HG02678 (cell line): Measurements from ENCODE around the gene ZNF578.
"Not testable (repeated sequence)": the region's sequence is repeated elsewhere in the genome, so short reads cannot be mapped to it uniquely, and the experiment has no call there.

Source experiments
- ATAC-seq: cut with Tn5 transposase; IDR thresholded peaks from one replicate; pipeline ENCODE4 v1.9.1; 2021; ENCODE audit warnings: mild to moderate bottlenecking, moderate library complexity; ENCODE audit not compliant: unreplicated experiment

ZNF578 gene

DNA sequence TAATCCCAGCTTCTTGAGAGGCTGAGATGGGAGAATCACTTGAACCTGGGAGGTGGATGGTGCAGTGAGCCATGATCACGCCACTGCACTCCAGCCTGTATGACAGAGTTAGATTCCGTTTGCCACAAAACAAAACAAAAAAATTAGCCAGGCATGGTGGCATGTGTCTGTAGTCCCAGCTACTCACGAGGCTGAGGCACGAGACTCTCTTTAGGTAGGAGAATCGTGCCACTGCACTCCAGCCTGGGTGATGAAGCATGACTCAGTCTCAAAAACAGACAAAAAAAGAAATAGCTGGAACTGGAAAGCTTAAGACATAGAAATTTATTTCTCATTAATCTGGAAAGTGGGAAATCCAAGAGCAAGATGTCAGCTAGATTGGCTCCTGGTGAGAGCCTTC is 53.9 kb downstream of the ZNF578 start:
- ATAC-seq = no peak

- no peak for ATAC-seq
Observed at GRCh38 chr19:52516191-52516590, 62.8 kb downstream of the ZNF578 start.

- ATAC-seq = no peak
Observed at GRCh38 chr19:52518646-52519045, 65.3 kb downstream of the ZNF578 start.

DNA sequence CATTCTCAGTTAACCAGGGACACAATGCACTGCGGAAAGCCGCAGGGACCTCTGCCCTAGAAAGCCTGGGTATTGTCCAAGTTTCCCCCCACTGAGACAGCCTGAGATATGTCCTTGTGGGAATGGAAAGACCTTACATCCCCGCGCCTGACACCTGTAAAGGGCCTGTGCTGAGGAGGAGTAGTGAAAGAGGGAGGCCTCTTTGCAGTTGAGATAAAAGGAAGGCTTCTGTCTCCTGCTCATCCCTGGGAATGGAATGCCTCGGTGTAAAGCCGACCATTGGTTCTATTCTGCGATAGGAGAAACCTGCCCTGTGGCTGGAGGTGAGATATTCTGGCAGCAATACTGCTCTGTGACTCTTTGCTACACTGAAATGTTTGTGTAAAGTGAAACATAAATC is 65.8 kb downstream of the ZNF578 start:
- not testable (repeated sequence) for ATAC-seq

GRCh38 chr19:52520013-52520412 is 66.7 kb downstream of the ZNF578 start:
- ATAC-seq = no peak

DNA sequence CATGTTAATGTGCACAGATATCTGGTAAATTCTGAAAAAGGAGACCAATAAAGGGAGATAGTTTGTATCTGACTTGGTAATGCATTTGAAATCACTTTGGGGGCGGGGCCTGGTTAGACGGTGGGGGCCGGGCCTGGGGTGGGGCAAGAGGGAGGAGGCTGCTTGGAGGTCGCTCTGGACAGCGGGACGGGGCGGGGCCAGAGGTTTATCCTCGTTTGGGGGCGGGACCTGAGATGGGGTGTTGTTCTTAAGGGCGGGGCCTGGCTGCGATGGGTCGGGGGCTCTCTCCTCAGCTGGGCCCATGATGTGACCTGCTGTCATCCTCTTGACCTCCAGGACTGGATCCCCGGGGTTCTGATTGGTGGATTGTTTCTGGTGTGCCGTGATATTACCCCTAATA is 69.2 kb downstream of the ZNF578 start:
- no peak for ATAC-seq

DNA sequence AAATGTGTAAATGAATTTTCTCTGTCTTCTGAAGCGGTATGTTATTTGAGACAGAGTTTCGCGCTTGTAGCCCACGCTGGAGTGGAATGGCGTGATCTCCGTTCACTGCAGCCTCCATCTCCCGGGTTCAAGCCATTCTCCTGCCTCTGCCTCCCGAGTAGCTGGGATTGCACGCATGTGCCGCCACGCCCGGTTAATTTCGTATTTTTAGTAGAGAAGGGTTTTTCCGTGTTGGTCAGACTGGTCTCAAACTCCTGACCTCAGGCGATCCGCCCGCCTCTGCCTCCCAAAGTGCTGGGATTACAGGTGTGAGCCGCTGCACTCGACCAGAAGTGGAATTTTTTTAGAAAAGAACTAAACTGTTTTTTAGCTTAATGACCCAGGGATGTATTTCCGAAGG is 70.7 kb downstream of the ZNF578 start:
- ATAC-seq = no peak

- peak; percentile 86 for ATAC-seq
Observed at GRCh38 chr19:52527134-52527955, 74.0 kb downstream of the ZNF578 start, which contains the start of gene ZNF808. TSS of gene ZNF808 (plus strand) at chr19:52527668. CDS start at chr19:52543285, 15,617 bp downstream.

DNA sequence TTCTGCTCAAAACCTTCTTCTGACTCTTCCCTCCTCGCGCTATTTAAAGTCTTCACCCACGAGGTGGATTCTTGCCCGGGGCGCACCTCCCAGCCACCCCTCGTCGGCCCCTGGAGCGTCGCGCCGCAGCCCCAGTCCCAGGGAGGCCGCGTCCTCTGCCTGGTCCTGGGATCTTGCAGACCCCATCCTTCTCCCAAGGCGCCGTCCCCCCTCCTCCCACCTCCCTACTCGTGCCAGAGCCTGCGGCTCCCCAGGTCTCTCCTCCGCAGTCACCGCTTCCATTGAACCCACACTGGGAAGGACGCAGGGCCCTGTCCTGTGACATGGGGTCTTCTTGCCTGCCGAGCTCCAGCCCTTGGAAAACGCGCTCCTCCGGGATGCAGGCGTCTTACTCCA is 74.6 kb downstream of the ZNF578 start:
- ATAC-seq = peak; percentile 6

GRCh38 chr19:52532480-52532879 is 79.1 kb downstream of the ZNF578 start:
- ATAC-seq = no peak

DNA sequence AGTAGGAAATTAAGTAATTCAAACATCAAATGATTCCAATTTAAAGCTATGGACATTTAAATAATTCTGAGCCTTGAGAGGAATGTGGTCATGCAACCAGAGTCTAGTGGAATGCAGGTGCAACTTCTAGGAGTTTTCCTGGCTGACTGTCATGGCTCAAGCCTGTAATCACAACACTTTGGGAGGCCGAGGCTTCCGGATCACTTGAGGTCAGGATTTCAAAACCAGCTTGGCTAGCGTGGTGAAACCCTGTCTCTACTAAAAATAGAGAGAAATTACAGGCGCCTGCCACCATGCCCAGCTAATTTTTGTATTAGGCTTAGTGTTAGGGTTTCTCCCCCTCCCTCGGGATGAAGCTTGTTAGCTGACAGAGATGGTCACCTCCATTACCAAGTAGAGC is 80.5 kb downstream of the ZNF578 start:
- no peak for ATAC-seq

DNA sequence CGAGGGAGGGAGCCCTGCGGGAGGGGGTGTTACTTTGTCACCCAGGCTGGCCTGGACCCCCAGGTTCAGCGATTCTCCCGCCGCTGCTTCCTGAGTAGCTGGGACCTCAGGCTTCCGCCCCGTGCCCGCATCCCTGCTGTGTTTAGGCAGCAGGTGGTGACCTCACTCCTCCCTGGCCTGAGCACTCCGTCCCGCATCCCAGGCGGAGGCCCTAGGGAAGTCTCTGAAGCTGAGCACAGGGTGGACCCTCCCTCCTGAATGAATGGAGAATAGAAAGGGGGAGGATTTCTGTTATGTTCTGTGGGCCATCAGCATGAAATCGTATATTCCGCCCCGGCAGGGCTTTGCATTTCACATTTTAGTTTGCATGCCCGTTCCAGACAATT is 82.0 kb downstream of the ZNF578 start:
- ATAC-seq = not testable (repeated sequence)

GRCh38 chr19:52535771-52536447 is 82.6 kb downstream of the ZNF578 start:
- ATAC-seq = peak; percentile 88

DNA sequence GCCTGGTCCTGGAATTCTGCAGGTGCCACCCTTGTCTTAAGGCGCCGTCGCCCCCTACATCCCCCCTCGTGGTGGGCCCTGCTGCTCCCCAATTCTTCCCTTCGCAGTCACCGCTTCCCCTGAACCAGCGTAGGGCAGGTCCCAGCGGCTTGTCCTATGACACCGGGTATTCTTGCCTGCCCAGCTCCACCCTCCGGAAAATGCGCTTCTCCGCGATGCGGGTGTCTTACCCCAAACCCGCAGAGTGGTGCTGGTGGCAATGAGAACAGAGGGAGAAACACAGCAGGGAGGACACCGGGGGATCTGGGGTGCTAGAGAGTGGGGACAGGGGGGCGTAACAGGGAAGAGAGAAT is 83.1 kb downstream of the ZNF578 start:
- peak; percentile 15 for ATAC-seq

DNA sequence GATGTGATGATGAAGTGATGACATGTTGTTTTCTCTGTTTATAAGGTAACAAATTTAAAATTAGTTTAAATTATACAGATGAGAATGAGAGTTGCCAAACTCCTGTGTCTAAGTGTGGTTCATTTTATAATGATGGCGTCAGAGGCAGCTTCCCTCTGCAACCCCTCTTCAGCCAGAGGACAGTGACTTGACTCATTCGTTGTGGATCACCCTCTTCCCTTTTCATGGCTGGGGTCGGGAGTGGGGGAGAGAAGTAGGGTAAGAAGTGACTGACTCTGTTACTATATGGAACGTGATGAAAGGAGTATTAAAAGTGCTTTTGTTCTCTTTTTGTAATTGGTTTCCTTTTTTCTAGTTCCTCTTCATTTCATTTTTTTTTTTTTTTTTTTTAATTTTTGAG is 85.5 kb downstream of the ZNF578 start:
- ATAC-seq = not testable (repeated sequence)

DNA sequence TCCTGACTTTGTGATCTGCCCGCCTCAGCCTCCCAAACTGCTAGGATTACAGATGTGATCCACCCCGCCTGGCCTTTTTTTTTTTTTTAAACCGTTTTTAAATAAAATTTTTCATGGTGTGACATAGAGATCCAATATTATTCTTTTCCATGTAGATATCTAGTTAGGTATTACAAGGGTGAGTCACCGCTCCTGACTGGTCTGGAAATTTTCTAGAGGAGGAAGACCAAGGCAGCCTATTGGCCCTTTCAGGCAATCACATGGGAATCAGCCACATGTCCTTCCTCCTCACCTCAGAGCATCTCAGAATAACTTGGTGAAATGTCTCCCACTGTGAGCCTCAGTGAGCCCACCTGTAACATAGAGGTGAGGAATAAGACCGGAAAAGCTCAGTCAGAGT is 87.8 kb downstream of the ZNF578 start:
- ATAC-seq = not testable (repeated sequence)

DNA sequence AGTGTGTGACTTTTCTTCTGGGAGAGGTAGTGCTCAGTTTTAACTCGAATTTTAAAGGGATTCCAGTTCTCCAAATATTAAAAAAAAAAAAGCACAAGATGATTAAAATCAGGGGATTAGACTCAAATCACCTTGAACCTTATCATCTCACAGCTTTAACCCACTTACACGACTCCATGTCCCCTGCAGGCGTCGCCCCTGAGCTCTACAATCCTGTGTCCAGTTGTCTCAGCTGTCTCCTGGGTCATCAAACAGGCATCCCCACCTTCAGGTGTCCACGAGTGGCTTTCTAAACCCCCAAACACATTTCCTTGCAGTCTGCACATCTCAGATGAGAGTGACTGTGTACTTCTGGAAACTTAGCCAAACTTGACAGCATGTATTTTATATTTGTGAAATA is 88.3 kb downstream of the ZNF578 start:
- no peak for ATAC-seq

GRCh38 chr19:52542541-52542940 is 89.2 kb downstream of the ZNF578 start:
- ATAC-seq = not testable (repeated sequence)

- ATAC-seq = no peak
Observed at GRCh38 chr19:52542984-52543664, 89.8 kb downstream of the ZNF578 start.

DNA sequence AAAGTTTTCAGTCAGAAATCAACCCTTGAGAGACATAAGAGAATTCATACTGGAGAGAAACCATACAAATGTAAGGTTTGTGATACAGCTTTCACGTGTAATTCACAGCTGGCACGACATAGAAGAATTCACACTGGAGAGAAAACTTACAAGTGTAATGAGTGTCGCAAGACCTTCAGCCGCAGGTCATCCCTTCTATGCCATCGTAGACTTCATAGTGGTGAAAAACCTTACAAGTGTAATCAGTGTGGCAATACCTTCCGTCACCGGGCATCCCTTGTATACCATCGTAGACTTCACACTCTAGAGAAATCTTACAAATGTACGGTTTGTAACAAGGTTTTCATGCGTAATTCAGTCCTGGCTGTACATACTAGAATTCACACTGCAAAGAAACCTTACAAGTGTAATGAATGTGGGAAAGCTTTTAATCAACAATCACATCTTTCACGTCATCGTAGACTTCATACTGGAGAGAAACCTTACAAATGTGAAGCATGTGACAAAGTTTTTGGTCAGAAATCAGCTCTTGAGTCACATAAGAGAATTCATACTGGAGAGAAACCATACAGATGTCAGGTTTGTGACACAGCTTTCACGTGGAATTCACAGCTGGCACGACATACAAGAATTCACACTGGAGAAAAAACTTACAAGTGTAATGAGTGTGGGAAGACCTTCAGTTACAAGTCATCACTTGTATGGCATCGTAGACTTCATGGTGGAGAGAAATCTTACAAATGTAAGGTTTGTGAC is 101.0 kb downstream of the ZNF578 start:
- ATAC-seq = no peak
